PC-9 (cell line): Measurements from ENCODE around the gene TMEM120A. TPM values are rescaled to one million over a fixed set of nuclear protein-coding genes. Genes with fewer than 3 reads are reported as not detected.

Experiments
- BruUV-seq: library from RNA; stranded (reverse); fragments of 400-500 nt; replicated peaks from 2 replicates; lab custom pipeline; 2021; lab: Mats Ljungman, UMichigan
- CTCF ChIA-PET: fragments of 300-600 bp; sonication (Branson Sonifier 250); formaldehyde crosslinking; loops from one replicate; lab custom pipeline; 2022; ENCODE audit warnings: antibody characterized with exemption; lab: Charles Lee
- POLR2A ChIA-PET: fragments of 300-600 bp; sonication (Branson Sonifier 250); formaldehyde crosslinking; loops from one replicate; lab custom pipeline; 2022; ENCODE audit warnings: antibody characterized with exemption; ENCODE audit not compliant: unreplicated experiment; lab: Charles Lee
- DNase-seq, 2 experiments: peaks; one replicate each; pipeline versions ENCODE4 v3.0.0 to v3.0.0-alpha.2; 2015 to 2022; ENCODE audit warnings: mixed read lengths in 1 of 2
- H2AFZ ChIP-seq: fragments of 200-600 bp; sonication (generic); 2 replicates; pipeline ENCODE4 v1.8.1; 2017; ENCODE audit warnings: antibody characterized with exemption
- H3F3A ChIP-seq: fragments of 200-600 bp; sonication (generic); 2 replicates; pipeline ENCODE4 v1.8.1; 2017; ENCODE audit warnings: antibody characterized with exemption, mild to moderate bottlenecking, low read depth; ENCODE audit not compliant: insufficient read depth
- H3K27ac ChIP-seq: fragments of 200-600 bp; sonication (generic); 2 replicates; pipeline ENCODE4 v1.6.1; 2016; ENCODE audit warnings: mixed run types
- H3K27me3 ChIP-seq: fragments of 200-600 bp; sonication (generic); 2 replicates; pipeline ENCODE4 v1.6.1; 2016; ENCODE audit warnings: low read depth, mixed run types; ENCODE audit not compliant: insufficient read depth
- H3K36me3 ChIP-seq: fragments of 200-600 bp; sonication (generic); 2 replicates; pipeline ENCODE4 v1.6.1; 2016; ENCODE audit warnings: low read depth, mixed run types
- H3K4me1 ChIP-seq: fragments of 200-600 bp; sonication (generic); replicated peaks from 2 replicates; pipeline ENCODE4 v1.6.1; 2016; ENCODE audit warnings: mixed run types; ENCODE audit not compliant: insufficient read depth
- H3K4me2 ChIP-seq: fragments of 200-600 bp; sonication (generic); 2 replicates; pipeline ENCODE4 v1.6.1; 2017; ENCODE audit warnings: mixed run types
- H3K4me3 ChIP-seq: fragments of 200-600 bp; sonication (generic); 2 replicates; pipeline ENCODE4 v1.6.1; 2016; ENCODE audit warnings: mixed run types
- H3K79me2 ChIP-seq: fragments of 200-600 bp; sonication (generic); 2 replicates; pipeline ENCODE4 v1.6.1; 2017; ENCODE audit warnings: low read depth, mixed run types
- H3K9me2 ChIP-seq: fragments of 200-600 bp; sonication (generic); 2 replicates; pipeline ENCODE4 v1.8.1; 2017; ENCODE audit warnings: mild to moderate bottlenecking; ENCODE audit not compliant: insufficient read depth
- H3K9me3 ChIP-seq: fragments of 200-600 bp; sonication (generic); 2 replicates; pipeline ENCODE4 v1.8.1; 2016; ENCODE audit warnings: low read depth; ENCODE audit not compliant: insufficient read depth
- H4K20me1 ChIP-seq: fragments of 200-600 bp; sonication (generic); 2 replicates; pipeline ENCODE4 v1.8.1; 2017; ENCODE audit not compliant: insufficient read depth
- CTCF ChIP-seq: fragments of 200-600 bp; sonication (generic); conservative IDR thresholded peaks from 2 replicates; pipeline ENCODE4 v1.6.1; 2017; ENCODE audit warnings: mixed run types, antibody characterized with exemption, mild to moderate bottlenecking, moderate library complexity
- EZH2 ChIP-seq: fragments of 200-600 bp; sonication (generic); IDR thresholded peaks from 2 replicates; pipeline ENCODE4 v1.8.0; 2017; ENCODE audit warnings: antibody characterized with exemption, low read depth
- intact Hi-C: fragments of 100-400 bp; cut with micrococcal nuclease; formaldehyde crosslinking; loops from one replicate; pipeline ENCODE4 v1.10.0; 2022; ENCODE audit not compliant: unreplicated experiment
- total RNA-seq: library from RNA; stranded (reverse); gene quantifications from 2 replicates; pipeline ENCODE4 v1.2.3, GENCODE V29; 2021

Gene TMEM120A
- total RNA-seq, 1 experiment from 2014 or later = 27.0 TPM

DNA sequence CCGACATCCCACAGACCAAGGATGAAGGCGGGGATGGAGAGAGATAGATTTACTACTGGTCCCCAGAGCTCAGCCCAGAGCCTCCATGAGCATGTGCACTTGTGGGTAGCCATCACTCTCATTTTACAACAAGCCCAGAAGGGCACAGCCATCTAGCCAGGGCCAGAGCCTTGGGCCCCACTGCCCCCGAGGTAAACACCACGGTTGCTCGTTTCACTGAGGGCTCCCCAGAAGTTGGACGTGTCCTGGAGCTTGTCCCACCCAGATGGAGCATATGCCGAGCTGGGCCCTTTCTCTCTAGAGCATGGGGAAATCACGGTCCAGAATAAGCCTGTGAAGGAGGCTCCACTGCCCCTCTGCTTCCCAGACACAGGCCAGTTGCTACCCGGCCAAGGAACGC is 9.0 kb upstream of the TMEM120A start:
- no peaks in the 10 kb centered on the region for H3K36me3 ChIP-seq
- no peaks in the 10 kb centered on the region for H4K20me1 ChIP-seq
- no peak for TF ChIP-seq CTCF
- TF ChIP-seq EZH2 = no peak
- H3K27ac ChIP-seq = no peak overlapping the region
- H3K27me3 ChIP-seq = no peaks in the 10 kb centered on the region
- POLR2A ChIA-PET = no interaction called here
- CTCF ChIA-PET = no interaction called here
- H3K9me2 ChIP-seq = no peaks in the 10 kb centered on the region
- H3F3A ChIP-seq = no peaks in the 10 kb centered on the region; the same call in 1 of the 2 replicates
- no TSS peak for BruUV-seq
- H3K4me3 ChIP-seq = no peak overlapping the region
- no peak overlapping the region for H2AFZ ChIP-seq
- no peaks in the 10 kb centered on the region for H3K79me2 ChIP-seq
- H3K4me1 ChIP-seq = no peaks in the 10 kb centered on the region
- intact Hi-C loops = no loop called here
- H3K4me2 ChIP-seq = no peak overlapping the region
- no peak for DNase-seq
- no peaks in the 10 kb centered on the region for H3K9me3 ChIP-seq

- Histone ChIP-seq H2AFZ (no peak overlapping the region), H3K4me1 (no peaks in the 10 kb centered on the region), H3K9me3 (no peaks in the 10 kb centered on the region), H3K4me2 (no peak overlapping the region), H3F3A (no peaks in the 10 kb centered on the region; the same call in 1 of the 2 replicates), H3K27ac (no peak overlapping the region), H3K27me3 (no peaks in the 10 kb centered on the region), H3K4me3 (no peak overlapping the region), H3K79me2 (no peaks in the 10 kb centered on the region), H4K20me1 (no peaks in the 10 kb centered on the region), H3K9me2 (no peaks in the 10 kb centered on the region), H3K36me3 (no peaks in the 10 kb centered on the region)
- no TSS peak for BruUV-seq
- CTCF ChIA-PET = no interaction called here
- intact Hi-C loops = no loop called here
- DNase-seq = no peak
- no peak for TF ChIP-seq EZH2
- no peak for TF ChIP-seq CTCF
- POLR2A ChIA-PET = no interaction called here
Observed at GRCh38 chr7:76002822-76003221, 8.4 kb upstream of the TMEM120A start.

DNA sequence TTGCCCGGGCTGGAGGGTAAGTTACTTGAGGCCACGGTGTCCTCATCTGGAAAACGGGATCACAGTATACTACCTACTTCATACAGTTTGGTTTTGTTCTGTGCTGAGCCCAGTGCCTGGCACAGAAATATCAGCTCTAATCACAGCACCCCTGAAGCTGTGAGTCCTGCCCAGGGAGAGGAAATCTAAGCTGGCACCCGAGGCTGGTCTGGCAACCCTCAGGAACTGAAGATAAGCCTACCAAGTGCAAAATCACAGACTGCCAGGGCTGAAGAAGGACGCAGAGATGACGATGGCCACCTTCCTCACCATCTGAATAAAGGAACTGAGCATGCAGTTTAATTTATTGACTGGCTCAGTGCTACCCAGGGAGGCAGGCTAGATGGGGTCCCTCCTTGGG is 7.7 kb upstream of the TMEM120A start:
- no peaks in the 10 kb centered on the region for H3K27me3 ChIP-seq
- no peaks in the 10 kb centered on the region for H3K9me3 ChIP-seq
- no peaks in the 10 kb centered on the region for H3K36me3 ChIP-seq
- CTCF ChIA-PET = no interaction called here
- H3K9me2 ChIP-seq = no peaks in the 10 kb centered on the region
- no peaks in the 10 kb centered on the region for H3K4me1 ChIP-seq
- DNase-seq = no peak
- H3K4me3 ChIP-seq = no peak overlapping the region
- no peaks in the 10 kb centered on the region for H3K79me2 ChIP-seq
- no peak overlapping the region for H3K4me2 ChIP-seq
- POLR2A ChIA-PET = no interaction called here
- TF ChIP-seq EZH2 (no peak), CTCF (no peak)
- intact Hi-C loops = no loop called here
- no peaks in the 10 kb centered on the region for H4K20me1 ChIP-seq
- H3K27ac ChIP-seq = no peak overlapping the region
- no TSS peak for BruUV-seq
- no peaks in the 10 kb centered on the region; the same call in 1 of the 2 replicates for H3F3A ChIP-seq
- H2AFZ ChIP-seq = no peak overlapping the region
